ENCODE measurements around the gene EIF5A.

EIF5A gene

DNA sequence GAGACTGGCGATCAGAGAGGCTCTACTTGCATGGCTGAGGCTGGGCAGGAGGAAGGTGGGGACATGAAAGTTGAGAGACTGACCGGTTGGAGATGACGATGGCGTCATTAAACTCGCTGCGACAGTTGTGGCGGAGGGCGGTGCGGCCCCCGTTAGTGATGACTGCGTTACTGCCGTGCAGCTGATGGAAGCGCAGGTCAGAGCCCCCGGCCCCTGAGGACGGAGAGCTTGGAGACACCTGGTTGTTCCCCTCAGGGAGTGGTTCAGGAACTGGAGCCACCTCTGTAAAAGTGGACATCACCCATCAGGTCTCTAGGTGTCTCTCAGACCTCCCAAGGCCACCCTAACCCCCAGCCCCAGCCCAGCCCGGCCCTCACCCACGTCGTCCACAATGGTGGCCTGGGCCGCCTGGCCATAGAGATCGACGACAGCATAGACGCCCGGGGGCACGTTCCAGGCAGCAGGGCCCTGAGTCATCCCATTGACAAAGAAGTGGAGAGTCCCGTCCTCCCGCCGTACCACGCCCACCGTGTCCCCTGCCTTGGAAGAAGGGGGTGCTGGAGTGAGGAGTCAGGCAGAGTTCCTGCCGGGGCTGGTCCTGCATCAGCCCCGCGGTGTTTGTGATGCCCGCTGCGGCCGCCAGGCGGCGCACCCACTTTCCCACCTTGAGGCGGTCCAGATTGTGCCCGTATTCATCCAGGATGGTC lies 16.5 kb downstream of the EIF5A start:
- H3K4me3 ChIP-seq (ENCODE audit: low read length), result no peak overlapping the region
- peak; percentile 20 for DNase-seq (ENCODE audit: low read depth)
- TF ChIP-seq CTCF (conservative IDR thresholded peaks at IDR 0.05; ENCODE audit: low read length), result peak; percentile 80

- TF ChIP-seq CTCF (conservative IDR thresholded peaks at IDR 0.05; ENCODE audit: low read length), result no peak
- H3K4me3 ChIP-seq (ENCODE audit: low read length), result no peak overlapping the region
- DNase-seq (ENCODE audit: low read depth), result no peak
These were observed 17.0 kb downstream of the EIF5A start for GRCh38 chr17:7324438-7324779.

GRCh38 chr17:7325031-7325528 lies 17.7 kb downstream of the EIF5A start:
- DNase-seq (ENCODE audit: low read depth), result no peak
- TF ChIP-seq CTCF (conservative IDR thresholded peaks at IDR 0.05; ENCODE audit: low read length), result no peak
- no peak overlapping the region for H3K4me3 ChIP-seq (ENCODE audit: low read length)

GRCh38 chr17:7326186-7326585 lies 18.8 kb downstream of the EIF5A start:
- no peak overlapping the region for H3K4me3 ChIP-seq (ENCODE audit: low read length)
- TF ChIP-seq CTCF (conservative IDR thresholded peaks at IDR 0.05; ENCODE audit: low read length), result no peak
- DNase-seq (ENCODE audit: low read depth), result no peak

DNA sequence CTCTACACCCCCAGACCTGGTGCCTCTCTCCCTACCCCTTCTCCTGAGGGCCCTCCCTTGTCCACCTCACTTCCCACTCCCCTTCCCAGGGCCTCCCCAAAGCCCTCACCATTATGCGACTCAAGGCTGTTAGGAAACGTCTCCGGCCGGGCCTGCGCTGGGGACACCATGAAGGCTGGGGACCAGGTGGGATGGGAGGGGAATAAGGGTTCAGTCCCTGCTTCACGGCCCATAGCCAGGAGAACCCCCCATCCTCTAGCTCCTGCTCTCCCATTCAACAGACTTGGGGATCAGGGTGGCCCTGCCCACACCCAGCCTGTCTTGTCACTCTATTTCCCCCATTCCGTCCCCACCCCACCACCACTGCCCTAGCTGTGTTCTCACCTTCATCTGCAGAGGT lies 19.6 kb downstream of the EIF5A start:
- no peak overlapping the region for H3K4me3 ChIP-seq (ENCODE audit: low read length)
- DNase-seq (ENCODE audit: low read depth), result no peak
- no peak for TF ChIP-seq CTCF (conservative IDR thresholded peaks at IDR 0.05; ENCODE audit: low read length)

DNA sequence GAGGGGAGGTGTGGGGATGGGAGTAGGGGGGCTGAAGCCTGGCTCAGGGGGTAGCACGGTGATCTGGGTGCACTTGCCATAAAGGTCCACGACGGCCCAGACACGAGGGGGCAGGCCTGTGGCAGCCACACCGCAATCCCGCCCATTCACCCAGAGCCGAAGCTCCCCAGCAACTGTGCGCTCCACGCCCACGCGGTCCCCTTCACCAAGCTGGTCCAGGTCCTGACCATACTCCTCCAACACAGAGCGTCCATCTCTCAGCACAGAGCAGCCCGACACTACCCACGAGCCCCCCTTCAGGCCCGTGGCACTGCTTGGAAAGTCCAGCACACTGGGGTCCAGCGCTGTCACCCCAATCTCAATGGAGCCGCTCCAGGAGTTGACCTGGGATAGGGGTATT lies 20.1 kb downstream of the EIF5A start:
- TF ChIP-seq CTCF (conservative IDR thresholded peaks at IDR 0.05; ENCODE audit: low read length), result no peak
- DNase-seq (ENCODE audit: low read depth), result no peak
- H3K4me3 ChIP-seq (ENCODE audit: low read length), result no peak overlapping the region

- no peak for TF ChIP-seq CTCF (conservative IDR thresholded peaks at IDR 0.05; ENCODE audit: low read length)
- DNase-seq (ENCODE audit: low read depth), result no peak
- peak overlapping the region; percentile 97 for H3K4me3 ChIP-seq (ENCODE audit: low read length)
These were observed 20.6 kb downstream of the EIF5A start for GRCh38 chr17:7328009-7328408.

All from AG10803 (cell line).